ENCODE measurements around the gene DMRT1. TPM values are rescaled to one million over a fixed set of nuclear protein-coding genes. Genes with fewer than 3 reads are reported as not detected.

DMRT1 gene
- total RNA-seq, 1 experiment from 2014 or later, result not detected

GRCh38 chr9:875119-875962 is 33.8 kb downstream of the DMRT1 start:
- no peaks in the 10 kb centered on the region for H3K36me3 ChIP-seq (ENCODE audit: insufficient read depth, low read length, poor library complexity, severe bottlenecking)
- DNase-seq (ENCODE audit: low spot score), result no peak
- H3K9me3 ChIP-seq (ENCODE audit: low read depth, low read length, poor library complexity, severe bottlenecking), result no peaks in the 10 kb centered on the region
- no TSS peak for BruUV-seq (replicated peaks)
- no peak overlapping the region for H3K27ac ChIP-seq (ENCODE audit: low read depth, low read length, poor library complexity, severe bottlenecking)
- H3K4me3 ChIP-seq (ENCODE audit: low read depth, low read length, poor library complexity, severe bottlenecking), result no peak overlapping the region
- ChIA-PET CTCF (no interaction called here), POLR2A (ENCODE audit: low non-redundant PET) (no interaction called here)
- H3K4me1 ChIP-seq (ENCODE audit: insufficient read depth, low read length, poor library complexity, severe bottlenecking), result no peaks in the 10 kb centered on the region
- intact Hi-C loops (cut with micrococcal nuclease; ENCODE audit: unreplicated experiment), result no loop called here
- no peak for TF ChIP-seq CTCF (conservative IDR thresholded peaks at IDR 0.05; ENCODE audit: low read depth, low read length)
- no peak for TF ChIP-seq EZH2 (IDR thresholded peaks at IDR 0.05; ENCODE audit: borderline replicate concordance, low read depth, low read length, poor library complexity, severe bottlenecking)
- H3K27me3 ChIP-seq (replicated peaks; ENCODE audit: insufficient read depth, low read depth, low read length, poor library complexity), result peaks cover 8% of the 10 kb centered on the region

- TF ChIP-seq CTCF (conservative IDR thresholded peaks at IDR 0.05; ENCODE audit: low read depth, low read length), result no peak
- Histone ChIP-seq H3K4me1 (ENCODE audit: insufficient read depth, low read length, poor library complexity, severe bottlenecking) (no peaks in the 10 kb centered on the region), H3K9me3 (ENCODE audit: low read depth, low read length, poor library complexity, severe bottlenecking) (no peaks in the 10 kb centered on the region), H3K4me3 (ENCODE audit: low read depth, low read length, poor library complexity, severe bottlenecking) (no peak overlapping the region), H3K27me3 (replicated peaks; ENCODE audit: insufficient read depth, low read depth, low read length, poor library complexity) (peaks cover 11% of the 10 kb centered on the region), H3K36me3 (ENCODE audit: insufficient read depth, low read length, poor library complexity, severe bottlenecking) (no peaks in the 10 kb centered on the region), H3K27ac (ENCODE audit: low read depth, low read length, poor library complexity, severe bottlenecking) (no peak overlapping the region)
- no peak for DNase-seq (ENCODE audit: low spot score)
- BruUV-seq (replicated peaks), result no TSS peak
- CTCF ChIA-PET, result no interaction called here
- POLR2A ChIA-PET (ENCODE audit: low non-redundant PET), result no interaction called here
- intact Hi-C loops (cut with micrococcal nuclease; ENCODE audit: unreplicated experiment), result no loop called here
Measured at GRCh38 chr9:876425-876824, 34.9 kb downstream of the DMRT1 start.

- DNase-seq (ENCODE audit: low spot score), result no peak
- peaks cover 17% of the 10 kb centered on the region for H3K27me3 ChIP-seq (replicated peaks; ENCODE audit: insufficient read depth, low read depth, low read length, poor library complexity)
- H3K9me3 ChIP-seq (ENCODE audit: low read depth, low read length, poor library complexity, severe bottlenecking), result no peaks in the 10 kb centered on the region
- intact Hi-C loops (cut with micrococcal nuclease; ENCODE audit: unreplicated experiment), result no loop called here
- H3K4me3 ChIP-seq (ENCODE audit: low read depth, low read length, poor library complexity, severe bottlenecking), result no peak overlapping the region
- H3K36me3 ChIP-seq (ENCODE audit: insufficient read depth, low read length, poor library complexity, severe bottlenecking), result no peaks in the 10 kb centered on the region
- H3K27ac ChIP-seq (ENCODE audit: low read depth, low read length, poor library complexity, severe bottlenecking), result no peak overlapping the region
- BruUV-seq (replicated peaks), result no TSS peak
- POLR2A ChIA-PET (ENCODE audit: low non-redundant PET), result no interaction called here
- CTCF ChIA-PET, result no interaction called here
- no peaks in the 10 kb centered on the region for H3K4me1 ChIP-seq (ENCODE audit: insufficient read depth, low read length, poor library complexity, severe bottlenecking)
- TF ChIP-seq CTCF (conservative IDR thresholded peaks at IDR 0.05; ENCODE audit: low read depth, low read length), result no peak
- TF ChIP-seq EZH2 (IDR thresholded peaks at IDR 0.05; ENCODE audit: borderline replicate concordance, low read depth, low read length, poor library complexity, severe bottlenecking), result no peak
Measured at GRCh38 chr9:878239-878638, 36.7 kb downstream of the DMRT1 start.

Measured in A673 (cell line).